GM18502 (cell line): ENCODE results near the gene ADGRD1.
"Not testable (repeated sequence)": the region's sequence is repeated elsewhere in the genome, so short reads cannot be mapped to it uniquely, and the experiment has no call there.

Experiments used
- ATAC-seq: cut with Tn5 transposase; IDR thresholded peaks from one replicate; pipeline ENCODE4 v1.9.1; 2021; ENCODE audit warnings: mild to moderate bottlenecking; ENCODE audit not compliant: unreplicated experiment, poor library complexity

Gene ADGRD1

GRCh38 chr12:131111446-131111845 is 157.7 kb downstream of the ADGRD1 start:
- ATAC-seq: no peak

GRCh38 chr12:131112021-131112420 is 158.3 kb downstream of the ADGRD1 start:
- no peak for ATAC-seq

GRCh38 chr12:131112700-131113290 is 159.1 kb downstream of the ADGRD1 start:
- no peak for ATAC-seq

GRCh38 chr12:131113568-131114270 is 160.0 kb downstream of the ADGRD1 start:
- no peak for ATAC-seq

- no peak for ATAC-seq
These were observed 160.6 kb downstream of the ADGRD1 start for GRCh38 chr12:131114271-131114670.

GRCh38 chr12:131114942-131115584 is 161.4 kb downstream of the ADGRD1 start:
- no peak for ATAC-seq

- no peak for ATAC-seq
These were observed 162.2 kb downstream of the ADGRD1 start for GRCh38 chr12:131115766-131116467.

GRCh38 chr12:131116468-131117117 is 162.9 kb downstream of the ADGRD1 start:
- no peak for ATAC-seq

- ATAC-seq: no peak
These were observed 163.9 kb downstream of the ADGRD1 start for GRCh38 chr12:131117438-131118245.

- no peak for ATAC-seq
These were observed 164.7 kb downstream of the ADGRD1 start for GRCh38 chr12:131118371-131118770.

GRCh38 chr12:131119345-131119744 is 165.6 kb downstream of the ADGRD1 start:
- ATAC-seq: not testable (repeated sequence)

- no peak for ATAC-seq
These were observed 166.2 kb downstream of the ADGRD1 start for GRCh38 chr12:131119936-131120335.

GRCh38 chr12:131120831-131121271 is 167.1 kb downstream of the ADGRD1 start:
- ATAC-seq: no peak

- ATAC-seq: no peak
These were observed 168.1 kb downstream of the ADGRD1 start for GRCh38 chr12:131121705-131122405.

- ATAC-seq: no peak
These were observed 168.9 kb downstream of the ADGRD1 start for GRCh38 chr12:131122631-131123030.

- ATAC-seq: no peak
These were observed 170.1 kb downstream of the ADGRD1 start for GRCh38 chr12:131123817-131124216.

- ATAC-seq: no peak
These were observed 171.0 kb downstream of the ADGRD1 start for GRCh38 chr12:131124487-131125280.

- no peak for ATAC-seq
These were observed 173.0 kb downstream of the ADGRD1 start for GRCh38 chr12:131126662-131127173.
